Thyroid gland (tissue), 4 donors: ENCODE measurements around the gene BTNL3. TPM values are rescaled to one million over a fixed set of nuclear protein-coding genes. Genes with fewer than 3 reads are reported as not detected.

ENCODE experiments used
- DNase-seq, 2 donors: peaks; one replicate each; pipeline ENCODE4 v3.0.0-alpha.2; 2019
- H3K27ac ChIP-seq, 3 donors: fragments of 200-600 bp; sonication (generic); 1 replicate in 2 of 3; 2 replicates in 1 of 3; pipeline ENCODE4 v1.5.1; 2016 to 2019; ENCODE audit warnings: mild to moderate bottlenecking in 1 of 3, moderate library complexity in 1 of 3
- H3K27me3 ChIP-seq: fragments of 200-600 bp; sonication (generic); one replicate; pipeline ENCODE4 v1.5.1; 2019
- H3K36me3 ChIP-seq, 2 donors: fragments of 200-600 bp; sonication (generic); one replicate each; pipeline ENCODE4 v1.5.1; 2016 to 2019
- H3K4me1 ChIP-seq, 2 donors: fragments of 200-600 bp; sonication (generic); one replicate each; pipeline ENCODE4 v1.5.1; 2017 to 2019
- H3K4me3 ChIP-seq, 3 donors: fragments of 200-600 bp; sonication (generic); replicated peaks in 1 of 3; 1 replicate in 2 of 3; 2 replicates in 1 of 3; pipeline ENCODE4 v1.5.1; 2016; ENCODE audit warnings: mild to moderate bottlenecking in 1 of 3
- H3K9me3 ChIP-seq: fragments of 200-600 bp; sonication (generic); one replicate; pipeline ENCODE4 v1.5.1; 2017
- CTCF ChIP-seq, 6 experiments: fragments of 200-600 bp in 3 of 6; fragments of 450-650 bp in 3 of 6; sonication (generic) in 3 of 6; IDR thresholded peaks; one replicate each; pipeline ENCODE4 v1.5.1; 2016 to 2019; ENCODE audit warnings: antibody characterized with exemption in 6 of 6, mild to moderate bottlenecking in 2 of 6, inconsistent platforms in 1 of 6, moderate library complexity in 1 of 6
- POLR2A ChIP-seq, 2 donors: fragments of 450-650 bp; IDR thresholded peaks; one replicate each; pipeline ENCODE4 v1.6.1; 2017; ENCODE audit warnings: antibody characterized with exemption in 2 of 2, mild to moderate bottlenecking in 2 of 2, moderate library complexity in 1 of 2
- WGBS, 2 donors: methylation state at CpG; one replicate each; pipeline ENCODE4 v1.1.5; 2017; 5-methylcytosine and 5-hydroxymethylcytosine counted together
- intact Hi-C: fragments of 100-400 bp; cut with DNase I; formaldehyde crosslinking; loops from one replicate; pipeline ENCODE4 v1.15.1; 2023
- total RNA-seq, 4 donors: library from RNA; depleted of rRNA; stranded (reverse); fragments of >200 nt; gene quantifications; one replicate each; pipeline ENCODE4 v1.2.3, GENCODE V29; 2016

BTNL3 gene
- total RNA-seq, 4 donors from 2014 or later: 0.50 TPM; not detected in 3

GRCh38 chr5:181039931-181040630 lies 51.4 kb downstream of the BTNL3 start, which contains the start of gene BTNL9:
TSS of gene BTNL9 (plus strand) at chr5:181040266. CDS start at chr5:181045490, 5,224 bp downstream.
- Histone ChIP-seq H3K36me3 (no peaks in the 10 kb centered on the region), H3K27me3 (no peaks in the 10 kb centered on the region), H3K4me1 (peaks cover 0 to 8% of the 10 kb centered on the region in 2 donors), H3K27ac (peak within 1 kb of the TSS; percentile 12 to 63 (median 36)), H3K9me3 (no peaks in the 10 kb centered on the region), H3K4me3 (no peak within 1 kb of the TSS)
- TF ChIP-seq CTCF (IDR thresholded peaks at IDR 0.05): no peak
- no peak for TF ChIP-seq POLR2A (IDR thresholded peaks at IDR 0.05)
- intact Hi-C loops: no loop called here
- no peak for DNase-seq
- WGBS, 2 donors: 66 to 74% methylated on average over 17 of the region's 17 CpGs

GRCh38 chr5:181040631-181040945 lies 51.9 kb downstream of the BTNL3 start:
- intact Hi-C loops: no loop called here
- Histone ChIP-seq H3K27ac (peak overlapping the region; percentile 12 to 63 (median 36)), H3K9me3 (no peaks in the 10 kb centered on the region), H3K4me1 (peaks cover 0 to 9% of the 10 kb centered on the region in 2 donors), H3K27me3 (no peaks in the 10 kb centered on the region), H3K36me3 (no peaks in the 10 kb centered on the region), H3K4me3 (no peak overlapping the region)
- WGBS, 2 donors: 63 to 82% methylated on average over 8 of the region's 8 CpGs
- no peak for DNase-seq
- TF ChIP-seq POLR2A (IDR thresholded peaks at IDR 0.05) (no peak), CTCF (IDR thresholded peaks at IDR 0.05) (no peak)

DNA sequence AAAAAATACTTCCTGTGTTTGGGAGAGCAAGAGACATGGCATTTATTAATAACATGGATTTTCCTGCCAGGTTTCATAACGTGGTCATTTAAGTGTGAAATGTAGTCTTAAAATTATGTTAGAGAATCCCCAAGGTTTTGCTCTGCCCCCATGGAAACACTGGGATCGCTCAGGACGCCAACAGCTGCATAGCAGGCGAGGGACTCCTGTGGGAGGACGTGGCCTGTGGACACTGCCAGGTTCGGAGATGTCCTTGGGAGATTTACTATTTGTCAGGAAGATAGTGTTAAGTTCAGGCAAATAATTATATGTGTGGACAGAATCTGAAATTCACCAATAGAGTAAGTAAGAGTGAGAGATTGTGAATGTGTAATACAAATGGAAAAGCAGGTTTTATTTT lies 52.4 kb downstream of the BTNL3 start:
- 50 to 64% methylated on average over 6 of the region's 6 CpGs for WGBS, 2 donors
- TF ChIP-seq POLR2A (IDR thresholded peaks at IDR 0.05) (no peak), CTCF (IDR thresholded peaks at IDR 0.05) (no peak)
- no peak overlapping the region for H3K4me3 ChIP-seq
- H3K36me3 ChIP-seq: no peaks in the 10 kb centered on the region
- intact Hi-C loops: no loop called here
- no peaks in the 10 kb centered on the region for H3K9me3 ChIP-seq
- peak overlapping the region in 2 of 3 donors; percentile 36 to 63 for H3K27ac ChIP-seq
- DNase-seq: no peak
- H3K4me1 ChIP-seq: peaks cover 0 to 9% of the 10 kb centered on the region in 2 donors
- H3K27me3 ChIP-seq: no peaks in the 10 kb centered on the region

DNA sequence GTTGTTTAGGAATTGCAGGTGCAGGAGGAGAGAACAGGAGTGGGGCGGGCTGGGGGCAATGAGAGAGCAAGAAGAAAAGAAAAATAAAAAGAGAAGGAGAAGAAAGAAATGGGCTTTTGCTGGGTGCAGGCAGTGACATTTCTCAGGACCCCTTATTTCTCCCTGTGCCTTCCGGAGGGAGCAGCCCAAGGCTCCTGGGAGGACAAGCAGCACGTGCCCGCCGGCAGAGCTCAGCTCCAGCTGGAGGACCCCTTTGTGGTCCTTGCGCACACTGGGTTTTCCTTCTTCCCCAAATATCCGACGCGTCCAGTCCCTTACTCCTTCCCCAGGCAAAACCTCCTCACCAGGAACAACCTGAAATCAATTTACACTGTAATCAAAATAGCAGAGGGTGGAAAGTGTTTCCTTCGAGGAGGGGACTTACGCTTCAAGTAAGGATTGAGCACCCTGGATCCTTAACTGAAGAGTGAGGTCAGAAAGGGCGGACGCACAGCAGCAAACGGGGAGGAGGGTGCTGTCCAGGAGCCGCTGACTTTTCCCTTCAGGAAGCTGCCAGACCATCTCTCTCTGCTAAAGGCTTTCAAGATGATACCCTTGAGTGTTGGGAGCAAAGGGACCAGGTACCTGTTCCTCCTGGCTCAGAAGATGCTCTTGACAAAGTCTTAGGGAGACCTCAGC lies 53.5 kb downstream of the BTNL3 start:
- no peaks in the 10 kb centered on the region for H3K27me3 ChIP-seq
- intact Hi-C loops: no loop called here
- DNase-seq: no peak

More for the DNA sequence above, 53.5 kb downstream of the BTNL3 start:
- Histone ChIP-seq H3K9me3 (no peaks in the 10 kb centered on the region), H3K4me3 (peak overlapping the region in 1 of 3 donors; percentile 12), H3K36me3 (no peaks in the 10 kb centered on the region), H3K4me1 (peaks cover 0 to 4% of the 10 kb centered on the region in 2 donors), H3K27ac (peak overlapping the region; percentile 3 to 23 (median 12))
- 49 to 59% methylated on average over 15 of the region's 15 CpGs for WGBS, 2 donors
- TF ChIP-seq CTCF (IDR thresholded peaks at IDR 0.05) (no peak), POLR2A (IDR thresholded peaks at IDR 0.05) (no peak)
